Pancreas (tissue), 10 donors: ENCODE results near the gene GMPPA. TPM values are rescaled to one million over a fixed set of nuclear protein-coding genes. Genes with fewer than 3 reads are reported as not detected.

Source experiments
- ATAC-seq, 4 donors: fragments of 200-7000 bp; cut with Tn5 transposase; one replicate each; pipeline versions ENCODE4 v1.8.0 to v1.9.1; 2020; ENCODE audit warnings: mild to moderate bottlenecking in 4 of 4, moderate library complexity in 4 of 4
- DNase-seq, 6 donors: peaks; one replicate each; pipeline ENCODE4 v3.0.0-alpha.2; 2020
- FAIRE-seq: peaks from 2 replicates; lab custom pipeline; 2012; peaks lifted over from hg19 to GRCh38; lab: Jason Lieb, UNC
- H3K27ac ChIP-seq, 4 donors: fragments of 200-600 bp; sonication (generic); 1 replicate in 3 of 4; 2 replicates in 1 of 4; pipeline versions ENCODE4 v1.5.0 to v1.8.0; 2020
- H3K27me3 ChIP-seq, 4 donors: fragments of 200-600 bp; one replicate each; pipeline ENCODE4 v1.8.0; 2021
- H3K36me3 ChIP-seq, 3 donors: fragments of 200-600 bp; sonication (generic) in 1 of 3; one replicate each; pipeline versions ENCODE4 v1.5.0 to v1.8.0; 2020 to 2021
- H3K4me1 ChIP-seq, 3 donors: fragments of 200-600 bp; one replicate each; pipeline ENCODE4 v1.8.0; 2021
- H3K4me3 ChIP-seq, 4 donors: fragments of 200-600 bp; sonication (generic) in 2 of 4; one replicate each; pipeline versions ENCODE4 v1.5.0 to v1.8.0; 2020 to 2021
- H3K9me3 ChIP-seq, 4 donors: fragments of 200-600 bp; one replicate each; pipeline ENCODE4 v1.8.0; 2021
- WGBS, 2 donors: extraction: QIAGEN DNeasy Blood & Tissue Kit; methylation state at CpG; one replicate each; pipeline ENCODE4 v1.1.7; 2013; 5-methylcytosine and 5-hydroxymethylcytosine counted together
- intact Hi-C, 3 donors: fragments of 100-400 bp; cut with DNase I; formaldehyde crosslinking; loops; one replicate each; pipeline versions ENCODE4 v1.11.1 to v1.14.2; 2022
- polyA plus RNA-seq, 2 donors: library from polyadenylated mRNA; stranded (reverse); fragments of 200-250 nt; gene quantifications; one replicate each; pipeline ENCODE4 v1.2.3, GENCODE V29; 2013
- total RNA-seq, 6 donors: library from RNA; stranded (reverse); fragmentation: NEBNext Ultra II Directional in 4 of 6; extraction: Animal tissue kit (Norgen Biotek cat#: 25700) in 4 of 6; gene quantifications; one replicate each; pipeline versions ENCODE4 v1.2.1 to v1.2.4, GENCODE V29; 2021 to 2023
- TF ChIP-seq, protein P1 (sequence below), 4 donors: fragments of 200-600 bp; sonication (generic) in 3 of 4; IDR thresholded peaks; one replicate each; pipeline versions ENCODE4 v1.5.0 to v1.8.0; 2021; ENCODE audit warnings: antibody characterized with exemption in 4 of 4
- donor health status: healthy with polysubstance abuse.
- donor health status: DM: no; HTN: no; CAD: no; lungs with moderate emphysema.
- donor health status: DM: no; HTN: no; CAD: no.
- donor health status: control.
- donor health status: control.
- donor health status: Bipolar disorder and iron deficiency.
- donor health status: DM: yes; HTN: yes; CAD: no.
- donor health status: DM: no; HTN: no; CAD: no.
- donor health status: DM: no; HTN: no; CAD: no.
- donor health status: DM: yes; HTN: yes; CAD: no.

GMPPA gene
- total and polyA plus RNA-seq, 8 donors: 24.4 to 90.8 (median 35.6) TPM

DNA sequence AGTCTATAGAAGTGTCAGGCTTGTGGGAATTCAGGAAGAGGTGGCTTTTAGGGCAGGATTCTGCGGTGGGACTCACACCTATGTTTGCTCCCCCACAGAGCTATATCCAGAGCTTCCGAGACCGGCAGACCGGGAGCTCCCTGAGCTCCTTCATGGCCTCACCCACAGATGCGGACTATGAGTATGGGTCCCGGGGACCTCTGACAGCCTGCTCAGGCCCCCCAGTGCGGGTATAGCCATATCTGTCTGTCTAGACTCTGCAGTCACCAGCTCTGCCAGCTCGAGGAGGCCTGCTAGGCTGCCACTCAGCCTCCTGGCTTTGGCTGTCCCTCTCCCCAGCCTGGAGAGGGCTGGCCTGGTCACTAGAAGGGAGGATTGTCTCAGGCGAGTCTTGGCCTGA, 50.9 kb downstream of the GMPPA start:
- Histone ChIP-seq H3K27ac (no peak overlapping the region), H3K4me3 (no peak overlapping the region), H3K9me3 (no peaks in the 10 kb centered on the region), H3K27me3 (no peaks in the 10 kb centered on the region), H3K36me3 (no peaks in the 10 kb centered on the region), H3K4me1 (peaks cover 0 to 11% (median 4%) of the 10 kb centered on the region in 3 donors)
- TF ChIP-seq, protein P1, sequence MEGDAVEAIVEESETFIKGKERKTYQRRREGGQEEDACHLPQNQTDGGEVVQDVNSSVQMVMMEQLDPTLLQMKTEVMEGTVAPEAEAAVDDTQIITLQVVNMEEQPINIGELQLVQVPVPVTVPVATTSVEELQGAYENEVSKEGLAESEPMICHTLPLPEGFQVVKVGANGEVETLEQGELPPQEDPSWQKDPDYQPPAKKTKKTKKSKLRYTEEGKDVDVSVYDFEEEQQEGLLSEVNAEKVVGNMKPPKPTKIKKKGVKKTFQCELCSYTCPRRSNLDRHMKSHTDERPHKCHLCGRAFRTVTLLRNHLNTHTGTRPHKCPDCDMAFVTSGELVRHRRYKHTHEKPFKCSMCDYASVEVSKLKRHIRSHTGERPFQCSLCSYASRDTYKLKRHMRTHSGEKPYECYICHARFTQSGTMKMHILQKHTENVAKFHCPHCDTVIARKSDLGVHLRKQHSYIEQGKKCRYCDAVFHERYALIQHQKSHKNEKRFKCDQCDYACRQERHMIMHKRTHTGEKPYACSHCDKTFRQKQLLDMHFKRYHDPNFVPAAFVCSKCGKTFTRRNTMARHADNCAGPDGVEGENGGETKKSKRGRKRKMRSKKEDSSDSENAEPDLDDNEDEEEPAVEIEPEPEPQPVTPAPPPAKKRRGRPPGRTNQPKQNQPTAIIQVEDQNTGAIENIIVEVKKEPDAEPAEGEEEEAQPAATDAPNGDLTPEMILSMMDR (IDR thresholded peaks at IDR 0.05): no peak
- no peak for ATAC-seq
- FAIRE-seq: no peak
- 85 to 92% methylated on average over 9 of the region's 9 CpGs for WGBS, 2 donors
- DNase-seq: no peak
- intact Hi-C loops: loop anchor here in 1 of 3 donors (5.0 kb wide), 1 partner anchor 83 kb away; no protein-coding TSS in a partner anchor

DNA sequence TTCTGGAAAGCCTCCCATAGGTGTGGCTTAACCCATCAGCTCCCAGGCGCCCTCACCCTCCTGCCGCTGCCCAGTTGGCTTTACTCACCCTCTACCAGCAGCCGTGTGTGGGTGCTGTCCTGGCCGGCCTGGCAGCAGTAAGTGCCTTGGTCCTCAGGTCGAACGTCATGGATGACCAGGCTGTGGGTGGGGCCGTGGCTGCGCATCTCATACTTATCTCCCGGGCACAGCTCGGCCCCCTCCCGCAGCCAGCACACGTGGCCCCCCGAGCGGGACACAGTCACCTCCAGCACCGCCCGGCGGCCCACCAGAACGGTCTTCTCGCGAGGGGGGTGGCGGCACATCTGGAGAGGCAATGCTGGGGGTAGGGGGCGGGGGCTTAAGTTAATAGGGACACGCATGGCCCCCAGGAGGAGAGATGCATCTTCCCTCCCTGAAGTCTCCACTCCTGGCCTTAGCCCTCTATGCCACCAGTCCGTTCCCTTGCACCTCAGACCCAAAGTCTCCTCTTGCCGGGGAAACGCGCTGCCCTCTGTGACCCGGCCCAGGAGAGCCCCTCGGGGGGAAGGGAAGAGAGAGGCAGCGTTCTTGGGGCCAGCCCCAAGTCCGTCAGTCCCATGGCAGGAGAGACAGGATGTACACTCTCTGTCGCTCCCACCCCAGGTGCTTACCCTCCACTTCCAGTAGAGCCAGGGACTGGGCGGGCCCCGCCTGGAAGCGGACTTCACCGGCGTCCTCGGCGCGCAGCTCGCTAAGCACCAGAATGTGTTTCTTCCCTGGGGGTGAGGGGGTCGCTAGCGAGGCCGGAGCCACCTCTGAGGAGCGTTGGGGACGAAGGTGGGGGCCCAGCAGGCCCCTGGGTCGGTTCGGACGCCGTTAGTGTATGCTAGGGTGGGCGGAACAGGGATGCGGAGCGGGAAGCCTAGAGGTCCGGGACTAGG, 53.0 kb downstream of the GMPPA start:
- Histone ChIP-seq H3K4me3 (peak overlapping the region; percentile 41 to 67 (median 60)), H3K9me3 (no peaks in the 10 kb centered on the region)

DNA sequence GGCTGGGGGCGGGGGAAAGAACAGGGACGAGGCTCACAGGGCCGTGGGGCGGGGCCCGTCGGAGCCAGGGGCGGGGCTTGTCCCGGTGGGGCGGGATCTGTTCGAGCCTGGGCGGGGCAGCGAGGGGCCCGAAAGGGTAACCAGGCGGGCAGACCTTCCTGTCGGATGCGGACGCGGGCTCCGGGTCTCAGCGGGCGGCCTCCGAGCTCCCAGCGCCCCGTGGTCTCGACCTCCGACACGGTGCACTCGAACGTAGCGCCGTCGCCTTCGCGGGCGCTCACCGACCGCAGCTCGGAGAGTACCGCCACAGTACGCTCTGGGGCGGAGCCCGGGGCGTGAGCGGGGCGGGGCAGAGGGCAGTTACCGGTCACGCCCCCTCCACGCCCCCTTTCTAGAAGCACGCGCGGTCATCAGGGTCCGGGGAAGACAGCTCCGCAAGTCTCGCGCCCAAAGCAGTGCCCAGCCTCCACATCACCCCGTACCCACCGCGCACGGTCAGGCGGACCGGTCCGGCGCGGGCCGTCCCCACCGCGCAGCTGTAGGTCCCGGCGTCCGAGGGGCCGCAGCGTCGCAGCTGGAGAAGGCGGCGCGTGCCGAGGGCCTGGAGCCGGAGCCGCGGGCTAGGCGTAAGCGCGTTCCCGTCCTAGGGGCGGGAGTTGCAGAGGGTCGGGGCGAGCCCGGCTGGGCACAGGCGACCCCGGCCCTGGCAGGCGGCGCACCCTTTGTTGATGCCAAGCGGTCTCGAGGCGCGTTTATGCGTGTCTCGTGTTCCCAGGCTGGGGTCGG, 53.9 kb downstream of the GMPPA start:
- Histone ChIP-seq H3K4me1 (peaks cover 0 to 9% (median 4%) of the 10 kb centered on the region in 3 donors), H3K9me3 (no peaks in the 10 kb centered on the region), H3K27me3 (no peaks in the 10 kb centered on the region), H3K36me3 (no peaks in the 10 kb centered on the region), H3K4me3 (peak overlapping the region; percentile 41 to 67 (median 60)), H3K27ac (peak overlapping the region in 2 of 4 donors; percentile 22 to 63)
- no peak for FAIRE-seq
- ATAC-seq: peak; percentile 92 to 96 (median 95)
- TF ChIP-seq, protein P1 (IDR thresholded peaks at IDR 0.05): no peak
- intact Hi-C loops: no loop called here
- WGBS, 2 donors: 0 to 1% methylated on average over 87 to 99 of the region's 99 CpGs
- peak; percentile 82 to 97 (median 94) for DNase-seq

More for the DNA sequence above, 53.0 kb downstream of the GMPPA start:
- WGBS, 2 donors: 13 to 19% methylated on average over 48 to 54 of the region's 54 CpGs
- FAIRE-seq (no peak), ATAC-seq (peak; percentile 18 to 37 (median 32)), DNase-seq (peak in 1 of 6 donors; percentile 77)
- H3K36me3 ChIP-seq: no peaks in the 10 kb centered on the region
- intact Hi-C loops: no loop called here
- peaks cover 0 to 9% (median 4%) of the 10 kb centered on the region in 3 donors for H3K4me1 ChIP-seq
- TF ChIP-seq, protein P1 (IDR thresholded peaks at IDR 0.05): no peak
- peak overlapping the region in 1 of 4 donors; percentile 22 for H3K27ac ChIP-seq
- H3K27me3 ChIP-seq: no peaks in the 10 kb centered on the region

DNA sequence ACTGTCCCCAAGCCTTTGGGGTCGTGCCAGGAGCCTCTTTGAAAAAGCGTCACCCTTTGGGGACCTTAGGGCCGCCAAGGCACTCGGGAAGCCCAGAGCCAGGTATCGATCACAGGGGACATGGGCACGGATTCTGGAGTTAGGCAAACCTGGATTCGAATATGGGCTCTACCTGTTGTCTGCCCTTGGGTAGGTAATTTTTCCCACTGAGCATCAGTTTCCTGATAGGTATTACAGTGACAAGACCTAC, 54.4 kb downstream of the GMPPA start:
- no peak for ATAC-seq
- no peaks in the 10 kb centered on the region for H3K36me3 ChIP-seq
- peak in 1 of 6 donors; percentile 81 for DNase-seq
- WGBS, 2 donors: 5 to 9% methylated on average over 7 of the region's 7 CpGs
- H3K4me3 ChIP-seq: peak overlapping the region; percentile 41 to 67 (median 60)
- no peak overlapping the region for H3K27ac ChIP-seq
- no peak for FAIRE-seq
- H3K27me3 ChIP-seq: no peaks in the 10 kb centered on the region
- TF ChIP-seq, protein P1 (IDR thresholded peaks at IDR 0.05): no peak
- peaks cover 0 to 9% (median 4%) of the 10 kb centered on the region in 3 donors for H3K4me1 ChIP-seq
- intact Hi-C loops: no loop called here
- no peaks in the 10 kb centered on the region for H3K9me3 ChIP-seq
